ENCODE measurements around the gene APOL1. TPM values are rescaled to one million over a fixed set of nuclear protein-coding genes. Genes with fewer than 3 reads are reported as not detected.

APOL1 gene
- total RNA-seq, 1 experiment from 2014 or later, result 0.12 TPM

GRCh38 chr22:36308880-36309279 is 55.9 kb downstream of the APOL1 start:
- no peaks in the 10 kb centered on the region for H3K9me3 ChIP-seq (replicated peaks)
- no peak overlapping the region for H3K4me3 ChIP-seq
- H3K27me3 ChIP-seq, result no peaks in the 10 kb centered on the region
- H3K36me3 ChIP-seq, result peaks cover 75% of the 10 kb centered on the region
- H3K4me1 ChIP-seq, result peaks cover 20% of the 10 kb centered on the region; the same call in 1 of the 2 replicates
- DNase-seq, result no peak
- no peak overlapping the region for H3K27ac ChIP-seq

- H3K27ac ChIP-seq, result peak overlapping the region; percentile 41
- peaks cover 25% of the 10 kb centered on the region; the same call in 1 of the 2 replicates for H3K4me1 ChIP-seq
- no peaks in the 10 kb centered on the region for H3K9me3 ChIP-seq (replicated peaks)
- DNase-seq, result peak; percentile 74
- H3K36me3 ChIP-seq, result peaks cover 68% of the 10 kb centered on the region
- H3K4me3 ChIP-seq, result no peak overlapping the region
- H3K27me3 ChIP-seq, result no peaks in the 10 kb centered on the region
These were observed 58.6 kb downstream of the APOL1 start for GRCh38 chr22:36311386-36312085.

GRCh38 chr22:36315325-36315724 is 62.4 kb downstream of the APOL1 start:
- H3K4me3 ChIP-seq, result no peak overlapping the region
- H3K4me1 ChIP-seq, result peaks cover 25% of the 10 kb centered on the region; the same call in 1 of the 2 replicates
- H3K9me3 ChIP-seq (replicated peaks), result no peaks in the 10 kb centered on the region
- no peak for DNase-seq
- H3K27ac ChIP-seq, result no peak overlapping the region
- H3K27me3 ChIP-seq, result no peaks in the 10 kb centered on the region
- peaks cover 58% of the 10 kb centered on the region for H3K36me3 ChIP-seq

- Histone ChIP-seq H3K9me3 (replicated peaks) (no peaks in the 10 kb centered on the region), H3K27ac (no peak overlapping the region), H3K27me3 (no peaks in the 10 kb centered on the region), H3K36me3 (peaks cover 57% of the 10 kb centered on the region), H3K4me3 (no peak overlapping the region), H3K4me1 (peaks cover 18% of the 10 kb centered on the region; the same call in 1 of the 2 replicates)
- DNase-seq, result no peak
These were observed 63.5 kb downstream of the APOL1 start for GRCh38 chr22:36316419-36316818.

Other genes with a start within 250 kb of the APOL1 start
- gene RBFOX2, start 224.3 kb upstream of the APOL1 start, total RNA-seq (2014; rRNA removed; shearing (Covaris generic)), result 136 and 147 TPM in 2 replicates
- 0.08 TPM in 1 of 2 replicates, not detected in the other for gene APOL3, start 92.4 kb upstream of the APOL1 start, total RNA-seq (2014; rRNA removed; shearing (Covaris generic))
- gene APOL4, start 51.3 kb upstream of the APOL1 start, total RNA-seq (2014; rRNA removed; shearing (Covaris generic)), result 0.10 TPM in 1 of 2 replicates, not detected in the other
- 1.1 and 1.9 TPM in 2 replicates for gene APOL2, start 13.6 kb upstream of the APOL1 start, total RNA-seq (2014; rRNA removed; shearing (Covaris generic))
- 151 TPM in 2 replicates for gene MYH9, start 134.8 kb downstream of the APOL1 start, total RNA-seq (2014; rRNA removed; shearing (Covaris generic))
- gene TXN2, start 228.5 kb downstream of the APOL1 start, total RNA-seq (2014; rRNA removed; shearing (Covaris generic)), result 45.6 and 53.6 TPM in 2 replicates